Activated naive CD4-positive, alpha-beta T cell treated with anti-CD3 and anti-CD28 coated beads for 36 hours (primary cell): ENCODE measurements around the gene GSG1. TPM values are rescaled to one million over a fixed set of nuclear protein-coding genes. Genes with fewer than 3 reads are reported as not detected.
"Not testable (repeated sequence)": the region's sequence is repeated elsewhere in the genome, so short reads cannot be mapped to it uniquely, and the experiment has no call there.

Experiments used
- CTCF ChIA-PET: fragments of 350-600 bp; sonication (Branson Sonifier 250); formaldehyde crosslinking; loops from one replicate; lab custom pipeline; 2021; ENCODE audit warnings: antibody characterized with exemption; lab: Charles Lee
- DNase-seq: peaks from one replicate; pipeline ENCODE4 v3.0.0-alpha.2; 2020
- H3K27ac Mint-ChIP-seq: one replicate; pipeline ENCODE4 v1.8.0; 2021; ENCODE audit warnings: mild to moderate bottlenecking, mixed read lengths
- H3K27me3 Mint-ChIP-seq: one replicate; pipeline ENCODE4 v1.8.0; 2021; ENCODE audit warnings: low read depth, mixed read lengths
- H3K36me3 Mint-ChIP-seq: one replicate; pipeline ENCODE4 v1.8.0; 2021; ENCODE audit warnings: low read depth, mixed read lengths
- H3K4me1 Mint-ChIP-seq: one replicate; pipeline ENCODE4 v1.8.0; 2021; ENCODE audit warnings: low read depth, mixed read lengths
- H3K4me3 Mint-ChIP-seq: one replicate; pipeline ENCODE4 v1.8.0; 2021; ENCODE audit warnings: mild to moderate bottlenecking, moderate library complexity, mixed read lengths
- H3K9me3 Mint-ChIP-seq: one replicate; pipeline ENCODE4 v1.8.0; 2021; ENCODE audit warnings: mixed read lengths
- intact Hi-C: fragments of 100-400 bp; cut with micrococcal nuclease; formaldehyde crosslinking; loops from one replicate; pipeline ENCODE4 v1.15.1; 2023
- total RNA-seq, 2 experiments: library from RNA; stranded (reverse); gene quantifications; one replicate each; pipeline ENCODE4 v1.2.3, GENCODE V29; 2021

Gene GSG1
- total RNA-seq, 2 experiments from 2014 or later: not detected

- DNase-seq: no peak
- CTCF ChIA-PET: no interaction called here
- intact Hi-C loops: no loop called here
Observed at GRCh38 chr12:13069380-13069779, 34.1 kb downstream of the GSG1 start.

GRCh38 chr12:13067322-13067721 is 36.1 kb downstream of the GSG1 start:
- H3K9me3 Mint-ChIP-seq: no peaks in the 10 kb centered on the region
- H3K36me3 Mint-ChIP-seq: peaks cover 7% of the 10 kb centered on the region
- no peak for DNase-seq
- intact Hi-C loops: no loop called here
- no peak overlapping the region for H3K27ac Mint-ChIP-seq
- CTCF ChIA-PET: no interaction called here
- no peaks in the 10 kb centered on the region for H3K27me3 Mint-ChIP-seq
- no peaks in the 10 kb centered on the region for H3K4me1 Mint-ChIP-seq
- no peak overlapping the region for H3K4me3 Mint-ChIP-seq

More at GRCh38 chr12:13069380-13069779, 34.1 kb downstream of the GSG1 start:
- Mint-ChIP-seq H3K27me3 (no peaks in the 10 kb centered on the region), H3K4me1 (no peaks in the 10 kb centered on the region), H3K36me3 (peaks cover 7% of the 10 kb centered on the region), H3K9me3 (no peaks in the 10 kb centered on the region), H3K27ac (no peak overlapping the region), H3K4me3 (no peak overlapping the region)

GRCh38 chr12:13066459-13066858 is 37.0 kb downstream of the GSG1 start:
- H3K4me1 Mint-ChIP-seq: no peaks in the 10 kb centered on the region
- no peak overlapping the region for H3K27ac Mint-ChIP-seq
- H3K4me3 Mint-ChIP-seq: no peak overlapping the region
- no peaks in the 10 kb centered on the region for H3K27me3 Mint-ChIP-seq
- intact Hi-C loops: no loop called here
- CTCF ChIA-PET: no interaction called here
- H3K36me3 Mint-ChIP-seq: peaks cover 8% of the 10 kb centered on the region
- no peaks in the 10 kb centered on the region for H3K9me3 Mint-ChIP-seq
- no peak for DNase-seq

- CTCF ChIA-PET: interaction anchor here (2.3 kb wide), 1 partner anchor 146 kb away, joined by 7 read pairs; no protein-coding TSS in a partner anchor
- Mint-ChIP-seq H3K36me3 (peaks cover 7% of the 10 kb centered on the region), H3K9me3 (no peaks in the 10 kb centered on the region), H3K27me3 (no peaks in the 10 kb centered on the region), H3K4me3 (no peak overlapping the region), H3K27ac (no peak overlapping the region), H3K4me1 (no peaks in the 10 kb centered on the region)
- DNase-seq: no peak
- intact Hi-C loops: no loop called here
Observed at GRCh38 chr12:13066014-13066413, 37.5 kb downstream of the GSG1 start.

- no peak for DNase-seq
- Mint-ChIP-seq H3K27me3 (no peaks in the 10 kb centered on the region), H3K4me1 (no peaks in the 10 kb centered on the region), H3K36me3 (peaks cover 19% of the 10 kb centered on the region), H3K4me3 (no peak overlapping the region), H3K27ac (no peak overlapping the region), H3K9me3 (no peaks in the 10 kb centered on the region)
- CTCF ChIA-PET: no interaction called here
- intact Hi-C loops: no loop called here
Observed at GRCh38 chr12:13062669-13063068, 40.8 kb downstream of the GSG1 start.

- DNase-seq: no peak
- CTCF ChIA-PET: interaction anchor here (1.2 kb wide), 1 partner anchor 12 kb away, joined by 3 read pairs; no protein-coding TSS in a partner anchor
- Mint-ChIP-seq H3K27me3 (no peaks in the 10 kb centered on the region), H3K4me3 (no peak overlapping the region), H3K36me3 (peaks cover 16% of the 10 kb centered on the region), H3K9me3 (no peaks in the 10 kb centered on the region), H3K27ac (no peak overlapping the region), H3K4me1 (no peaks in the 10 kb centered on the region)
- intact Hi-C loops: no loop called here
Observed at GRCh38 chr12:13061377-13061776, 42.1 kb downstream of the GSG1 start.

GRCh38 chr12:13060581-13060980 is 42.9 kb downstream of the GSG1 start:
- H3K27me3 Mint-ChIP-seq: no peaks in the 10 kb centered on the region

GRCh38 chr12:13053617-13054016 is 49.9 kb downstream of the GSG1 start:
- CTCF ChIA-PET: interaction anchor here (0.9 kb wide), 1 partner anchor 9 kb away, joined by 3 read pairs; no protein-coding TSS in a partner anchor
- H3K36me3 Mint-ChIP-seq, H3K27me3 Mint-ChIP-seq, H3K4me1 Mint-ChIP-seq, H3K27ac Mint-ChIP-seq, DNase-seq, H3K9me3 Mint-ChIP-seq, intact Hi-C loops, H3K4me3 Mint-ChIP-seq: not testable (repeated sequence)

More at GRCh38 chr12:13060581-13060980, 42.9 kb downstream of the GSG1 start:
- intact Hi-C loops: no loop called here
- Mint-ChIP-seq H3K9me3 (no peaks in the 10 kb centered on the region), H3K4me1 (no peaks in the 10 kb centered on the region), H3K4me3 (no peak overlapping the region), H3K27ac (no peak overlapping the region), H3K36me3 (peaks cover 16% of the 10 kb centered on the region)
- CTCF ChIA-PET: interaction anchor here (1.2 kb wide), 1 partner anchor 11 kb away, joined by 3 read pairs; no protein-coding TSS in a partner anchor
- no peak for DNase-seq

GRCh38 chr12:13052421-13052820 is 51.0 kb downstream of the GSG1 start:
- no peak overlapping the region for H3K4me3 Mint-ChIP-seq
- intact Hi-C loops: loop anchor here (1.0 kb wide), 1 partner anchor 51 kb away; the partner anchor contains the start of gene GSG1
- no peak for DNase-seq
- no peak overlapping the region for H3K27ac Mint-ChIP-seq
- H3K9me3 Mint-ChIP-seq: peaks cover 8% of the 10 kb centered on the region
- H3K36me3 Mint-ChIP-seq: peaks cover 1% of the 10 kb centered on the region
- CTCF ChIA-PET: interaction anchor here (0.6 to 1.5 kb wide), 3 partner anchors 145 to 240 kb away, joined by 4 to 8 read pairs (median 6); no protein-coding TSS in a partner anchor
- H3K4me1 Mint-ChIP-seq: peaks cover 4% of the 10 kb centered on the region
- no peaks in the 10 kb centered on the region for H3K27me3 Mint-ChIP-seq

GRCh38 chr12:13049816-13050215 is 53.7 kb downstream of the GSG1 start:
- intact Hi-C loops: loop anchor here (5.0 kb wide), 1 partner anchor 213 kb away; no protein-coding TSS in a partner anchor
- CTCF ChIA-PET: interaction anchor here (0.7 kb wide), 1 partner anchor 11 kb away, joined by 3 read pairs; no protein-coding TSS in a partner anchor
- Mint-ChIP-seq H3K27me3 (no peaks in the 10 kb centered on the region), H3K4me1 (peaks cover 20% of the 10 kb centered on the region), H3K9me3 (peaks cover 8% of the 10 kb centered on the region), H3K27ac (no peak overlapping the region), H3K36me3 (peaks cover 1% of the 10 kb centered on the region), H3K4me3 (no peak overlapping the region)
- no peak for DNase-seq

- H3K4me3 Mint-ChIP-seq: no peak overlapping the region
- DNase-seq: no peak
- intact Hi-C loops: loop anchor here (1.0 to 5.0 kb wide), 4 partner anchors 56 to 210 kb away; partner anchors contain the start of genes EMP1 and GSG1
- no peak overlapping the region for H3K27ac Mint-ChIP-seq
- H3K36me3 Mint-ChIP-seq: no peaks in the 10 kb centered on the region
- no peaks in the 10 kb centered on the region for H3K9me3 Mint-ChIP-seq
- peaks cover 16% of the 10 kb centered on the region for H3K4me1 Mint-ChIP-seq
- no peaks in the 10 kb centered on the region for H3K27me3 Mint-ChIP-seq
- CTCF ChIA-PET: interaction anchor here (1.0 kb wide), 1 partner anchor 132 kb away, joined by 3 read pairs; no protein-coding TSS in a partner anchor
Observed at GRCh38 chr12:13046964-13047363, 56.5 kb downstream of the GSG1 start.

GRCh38 chr12:13045816-13046215 is 57.7 kb downstream of the GSG1 start:
- H3K4me3 Mint-ChIP-seq: no peak overlapping the region
- H3K4me1 Mint-ChIP-seq: peaks cover 16% of the 10 kb centered on the region
- no peaks in the 10 kb centered on the region for H3K36me3 Mint-ChIP-seq
- intact Hi-C loops: loop anchor here (5.0 kb wide), 1 partner anchor 209 kb away; no protein-coding TSS in a partner anchor
- CTCF ChIA-PET: interaction anchor here (0.6 to 0.8 kb wide), 2 partner anchors 44 to 210 kb away, joined by 3 read pairs; no protein-coding TSS in a partner anchor
- H3K27ac Mint-ChIP-seq: no peak overlapping the region
- H3K9me3 Mint-ChIP-seq: no peaks in the 10 kb centered on the region
- no peak for DNase-seq
- H3K27me3 Mint-ChIP-seq: no peaks in the 10 kb centered on the region

- Mint-ChIP-seq H3K36me3 (no peaks in the 10 kb centered on the region), H3K4me3 (peak overlapping the region; percentile 79), H3K27ac (no peak overlapping the region), H3K27me3 (no peaks in the 10 kb centered on the region), H3K4me1 (peaks cover 16% of the 10 kb centered on the region), H3K9me3 (no peaks in the 10 kb centered on the region)
- intact Hi-C loops: loop anchor here (1.0 to 5.0 kb wide), 3 partner anchors 45 to 233 kb away; partner anchors contain the start of genes DDX47 and HEBP1
- DNase-seq: no peak
- CTCF ChIA-PET: interaction anchor here (0.5 to 1.0 kb wide), 7 partner anchors 9 to 1920 kb away, joined by 3 to 4 read pairs (median 3); no protein-coding TSS in a partner anchor
Observed at GRCh38 chr12:13044906-13045299, 58.6 kb downstream of the GSG1 start.
